HL-60 (cell line): ENCODE data around the gene C2orf92.

Experiments used
- GABPA ChIP-seq: IDR thresholded peaks from 2 replicates; pipeline ENCODE4 v1.6.1; 2012; ENCODE audit warnings: low read depth
- POLR2AphosphoS5 ChIP-seq: IDR thresholded peaks from 2 replicates; pipeline ENCODE4 v1.6.1; 2012; ENCODE audit warnings: low read depth
- TF ChIP-seq, protein P1 (sequence below): IDR thresholded peaks from one replicate; pipeline ENCODE4 v1.5.1; 2011; ENCODE audit warnings: low read length, control low read depth, inconsistent platforms; ENCODE audit not compliant: insufficient read depth
- TF ChIP-seq, protein P2 (sequence below): IDR thresholded peaks from 2 replicates; pipeline ENCODE4 v1.6.1; 2012; ENCODE audit warnings: low read depth; ENCODE audit not compliant: insufficient replicate concordance

- TF ChIP-seq, protein P1, sequence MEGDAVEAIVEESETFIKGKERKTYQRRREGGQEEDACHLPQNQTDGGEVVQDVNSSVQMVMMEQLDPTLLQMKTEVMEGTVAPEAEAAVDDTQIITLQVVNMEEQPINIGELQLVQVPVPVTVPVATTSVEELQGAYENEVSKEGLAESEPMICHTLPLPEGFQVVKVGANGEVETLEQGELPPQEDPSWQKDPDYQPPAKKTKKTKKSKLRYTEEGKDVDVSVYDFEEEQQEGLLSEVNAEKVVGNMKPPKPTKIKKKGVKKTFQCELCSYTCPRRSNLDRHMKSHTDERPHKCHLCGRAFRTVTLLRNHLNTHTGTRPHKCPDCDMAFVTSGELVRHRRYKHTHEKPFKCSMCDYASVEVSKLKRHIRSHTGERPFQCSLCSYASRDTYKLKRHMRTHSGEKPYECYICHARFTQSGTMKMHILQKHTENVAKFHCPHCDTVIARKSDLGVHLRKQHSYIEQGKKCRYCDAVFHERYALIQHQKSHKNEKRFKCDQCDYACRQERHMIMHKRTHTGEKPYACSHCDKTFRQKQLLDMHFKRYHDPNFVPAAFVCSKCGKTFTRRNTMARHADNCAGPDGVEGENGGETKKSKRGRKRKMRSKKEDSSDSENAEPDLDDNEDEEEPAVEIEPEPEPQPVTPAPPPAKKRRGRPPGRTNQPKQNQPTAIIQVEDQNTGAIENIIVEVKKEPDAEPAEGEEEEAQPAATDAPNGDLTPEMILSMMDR, result no peak
- TF ChIP-seq POLR2AphosphoS5, result no peak
- no peak for TF ChIP-seq GABPA
- TF ChIP-seq, protein P2, sequence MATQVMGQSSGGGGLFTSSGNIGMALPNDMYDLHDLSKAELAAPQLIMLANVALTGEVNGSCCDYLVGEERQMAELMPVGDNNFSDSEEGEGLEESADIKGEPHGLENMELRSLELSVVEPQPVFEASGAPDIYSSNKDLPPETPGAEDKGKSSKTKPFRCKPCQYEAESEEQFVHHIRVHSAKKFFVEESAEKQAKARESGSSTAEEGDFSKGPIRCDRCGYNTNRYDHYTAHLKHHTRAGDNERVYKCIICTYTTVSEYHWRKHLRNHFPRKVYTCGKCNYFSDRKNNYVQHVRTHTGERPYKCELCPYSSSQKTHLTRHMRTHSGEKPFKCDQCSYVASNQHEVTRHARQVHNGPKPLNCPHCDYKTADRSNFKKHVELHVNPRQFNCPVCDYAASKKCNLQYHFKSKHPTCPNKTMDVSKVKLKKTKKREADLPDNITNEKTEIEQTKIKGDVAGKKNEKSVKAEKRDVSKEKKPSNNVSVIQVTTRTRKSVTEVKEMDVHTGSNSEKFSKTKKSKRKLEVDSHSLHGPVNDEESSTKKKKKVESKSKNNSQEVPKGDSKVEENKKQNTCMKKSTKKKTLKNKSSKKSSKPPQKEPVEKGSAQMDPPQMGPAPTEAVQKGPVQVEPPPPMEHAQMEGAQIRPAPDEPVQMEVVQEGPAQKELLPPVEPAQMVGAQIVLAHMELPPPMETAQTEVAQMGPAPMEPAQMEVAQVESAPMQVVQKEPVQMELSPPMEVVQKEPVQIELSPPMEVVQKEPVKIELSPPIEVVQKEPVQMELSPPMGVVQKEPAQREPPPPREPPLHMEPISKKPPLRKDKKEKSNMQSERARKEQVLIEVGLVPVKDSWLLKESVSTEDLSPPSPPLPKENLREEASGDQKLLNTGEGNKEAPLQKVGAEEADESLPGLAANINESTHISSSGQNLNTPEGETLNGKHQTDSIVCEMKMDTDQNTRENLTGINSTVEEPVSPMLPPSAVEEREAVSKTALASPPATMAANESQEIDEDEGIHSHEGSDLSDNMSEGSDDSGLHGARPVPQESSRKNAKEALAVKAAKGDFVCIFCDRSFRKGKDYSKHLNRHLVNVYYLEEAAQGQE, result no peak
Measured at GRCh38 chr2:97739020-97739892, 69.7 kb downstream of the C2orf92 start.
